Thoracic aorta (tissue), 2 donors: ENCODE data around the gene INPP4B. TPM values are rescaled to one million over a fixed set of nuclear protein-coding genes. Genes with fewer than 3 reads are reported as not detected.

Source experiments
- ATAC-seq: fragments of 150-250 bp; one replicate; pipeline ENCODE4 v1.8.0; 2017; ENCODE audit warnings: low read depth; ENCODE audit not compliant: insufficient number of reproducible peaks, low FRiP score
- DNase-seq: peaks from one replicate; pipeline ENCODE4 v3.0.0-alpha.2; 2020; ENCODE audit warnings: low spot score
- H3K27ac ChIP-seq, 2 donors: fragments of 200-600 bp; sonication (generic); 1 replicate in 1 of 2; 2 replicates in 1 of 2; pipeline ENCODE4 v1.5.1; 2016; ENCODE audit warnings: mild to moderate bottlenecking in 2 of 2, moderate library complexity in 2 of 2
- H3K27me3 ChIP-seq: fragments of 200-600 bp; sonication (generic); replicated peaks from 2 replicates; pipeline ENCODE4 v1.6.0; 2016; ENCODE audit warnings: mild to moderate bottlenecking; ENCODE audit not compliant: insufficient read depth
- H3K36me3 ChIP-seq: fragments of 200-600 bp; sonication (generic); one replicate; pipeline ENCODE4 v1.5.1; 2016
- H3K4me1 ChIP-seq, 2 donors: fragments of 200-600 bp; sonication (generic); 1 replicate in 1 of 2; 2 replicates in 1 of 2; pipeline versions ENCODE4 v1.5.1 to v1.6.0; 2016; ENCODE audit warnings: low read depth in 2 of 2, mild to moderate bottlenecking in 1 of 2; ENCODE audit not compliant: control insufficient read depth in 1 of 2
- H3K4me3 ChIP-seq: fragments of 200-600 bp; sonication (generic); 2 replicates; pipeline ENCODE4 v1.5.1; 2016; ENCODE audit warnings: mild to moderate bottlenecking
- H3K9me3 ChIP-seq: fragments of 200-600 bp; sonication (generic); 2 replicates; pipeline ENCODE4 v1.5.1; 2016
- total RNA-seq, 2 donors: library from RNA; depleted of rRNA; stranded (reverse); fragments of >200 nt; gene quantifications; one replicate each; pipeline versions ENCODE4 v1.1.0 to v1.2.3, GENCODE V29; 2016
- TF ChIP-seq, protein P1 (sequence below): fragments of 200-600 bp; sonication (generic); IDR thresholded peaks from one replicate; pipeline ENCODE4 v1.5.1; 2019; ENCODE audit warnings: antibody characterized with exemption

The INPP4B gene
- total RNA-seq, 2 donors from 2014 or later, result 21.1 to 30.4 TPM

DNA sequence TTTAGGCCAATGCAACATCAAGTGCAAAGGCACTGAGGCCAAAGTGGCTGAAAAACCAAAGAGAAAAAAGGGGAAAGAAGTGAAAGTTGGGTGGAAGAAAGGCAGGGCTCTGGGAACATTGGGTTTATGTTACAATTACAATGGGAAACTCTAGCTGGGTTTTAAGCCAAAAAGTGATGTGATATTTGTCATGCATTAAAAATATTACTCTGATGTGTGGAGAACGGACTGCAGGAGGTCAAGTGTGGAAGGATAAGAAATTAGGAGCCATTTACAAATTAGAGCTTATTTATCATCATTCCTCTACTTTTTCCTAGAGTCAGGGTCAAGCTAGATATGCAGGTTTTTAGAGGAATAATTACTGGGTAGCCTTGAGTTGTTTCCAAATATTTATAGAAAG is 516.8 kb downstream of the INPP4B start:
- Histone ChIP-seq H3K27me3 (no peaks in the 10 kb centered on the region), H3K36me3 (no peaks in the 10 kb centered on the region), H3K4me3 (no peak overlapping the region), H3K9me3 (no peaks in the 10 kb centered on the region), H3K27ac (no peak overlapping the region), H3K4me1 (peaks cover 0 to 9% of the 10 kb centered on the region in 2 donors)
- DNase-seq (no peak), ATAC-seq (no peak)
- TF ChIP-seq, protein P1, sequence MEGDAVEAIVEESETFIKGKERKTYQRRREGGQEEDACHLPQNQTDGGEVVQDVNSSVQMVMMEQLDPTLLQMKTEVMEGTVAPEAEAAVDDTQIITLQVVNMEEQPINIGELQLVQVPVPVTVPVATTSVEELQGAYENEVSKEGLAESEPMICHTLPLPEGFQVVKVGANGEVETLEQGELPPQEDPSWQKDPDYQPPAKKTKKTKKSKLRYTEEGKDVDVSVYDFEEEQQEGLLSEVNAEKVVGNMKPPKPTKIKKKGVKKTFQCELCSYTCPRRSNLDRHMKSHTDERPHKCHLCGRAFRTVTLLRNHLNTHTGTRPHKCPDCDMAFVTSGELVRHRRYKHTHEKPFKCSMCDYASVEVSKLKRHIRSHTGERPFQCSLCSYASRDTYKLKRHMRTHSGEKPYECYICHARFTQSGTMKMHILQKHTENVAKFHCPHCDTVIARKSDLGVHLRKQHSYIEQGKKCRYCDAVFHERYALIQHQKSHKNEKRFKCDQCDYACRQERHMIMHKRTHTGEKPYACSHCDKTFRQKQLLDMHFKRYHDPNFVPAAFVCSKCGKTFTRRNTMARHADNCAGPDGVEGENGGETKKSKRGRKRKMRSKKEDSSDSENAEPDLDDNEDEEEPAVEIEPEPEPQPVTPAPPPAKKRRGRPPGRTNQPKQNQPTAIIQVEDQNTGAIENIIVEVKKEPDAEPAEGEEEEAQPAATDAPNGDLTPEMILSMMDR, result no peak

DNA sequence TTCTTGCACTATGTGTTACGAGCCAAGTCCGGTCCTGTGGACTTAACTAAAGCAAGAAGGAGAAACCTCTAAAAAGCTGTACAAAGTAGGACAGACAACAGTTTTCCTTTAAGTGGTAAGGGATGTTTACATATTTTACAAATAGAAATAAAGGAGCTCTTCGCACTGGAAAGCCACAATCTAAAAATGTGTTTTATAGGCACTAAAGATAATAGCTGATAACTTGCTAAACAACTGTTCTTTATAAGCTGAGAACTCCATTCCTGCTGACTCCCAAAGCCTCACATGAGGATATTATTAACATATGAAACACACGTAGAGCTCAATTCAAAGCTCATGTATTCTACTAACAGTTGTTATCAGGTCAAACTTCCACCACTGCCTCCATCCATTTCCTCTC is 519.9 kb downstream of the INPP4B start:
- H3K4me1 ChIP-seq, result peaks cover 0 to under 1% of the 10 kb centered on the region in 2 donors
- H3K4me3 ChIP-seq, result no peak overlapping the region
- TF ChIP-seq, protein P1, result no peak
- H3K27me3 ChIP-seq, result no peaks in the 10 kb centered on the region
- H3K9me3 ChIP-seq, result no peaks in the 10 kb centered on the region
- no peak overlapping the region for H3K27ac ChIP-seq
- ATAC-seq, result no peak
- no peaks in the 10 kb centered on the region for H3K36me3 ChIP-seq
- DNase-seq, result no peak

DNA sequence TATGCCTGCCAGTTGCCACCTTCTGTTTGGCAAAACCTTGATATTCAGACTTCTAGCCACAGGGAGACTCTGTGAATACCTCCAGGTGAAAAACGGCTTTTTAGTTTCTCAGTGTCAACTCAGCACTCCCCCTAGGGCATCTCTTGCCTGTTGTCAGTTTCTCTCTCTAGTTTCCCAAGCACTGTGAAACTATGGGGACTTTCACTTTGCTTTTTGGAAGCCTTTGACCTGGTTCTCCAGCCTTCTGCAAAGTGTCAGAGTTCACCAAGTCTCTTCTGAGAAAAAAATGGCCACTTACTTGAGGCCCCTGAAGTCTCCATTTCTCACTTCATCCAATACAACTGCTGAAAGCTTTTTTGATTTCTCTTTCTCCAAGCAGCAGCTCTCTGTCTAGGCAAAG is 521.5 kb downstream of the INPP4B start:
- DNase-seq (no peak), ATAC-seq (no peak)
- H3K9me3 ChIP-seq, result no peaks in the 10 kb centered on the region
- TF ChIP-seq, protein P1, result no peak
- H3K36me3 ChIP-seq, result no peaks in the 10 kb centered on the region
- H3K27me3 ChIP-seq, result no peaks in the 10 kb centered on the region
- no peaks in the 10 kb centered on the region for H3K4me1 ChIP-seq
- no peak overlapping the region for H3K27ac ChIP-seq
- no peak overlapping the region for H3K4me3 ChIP-seq

DNA sequence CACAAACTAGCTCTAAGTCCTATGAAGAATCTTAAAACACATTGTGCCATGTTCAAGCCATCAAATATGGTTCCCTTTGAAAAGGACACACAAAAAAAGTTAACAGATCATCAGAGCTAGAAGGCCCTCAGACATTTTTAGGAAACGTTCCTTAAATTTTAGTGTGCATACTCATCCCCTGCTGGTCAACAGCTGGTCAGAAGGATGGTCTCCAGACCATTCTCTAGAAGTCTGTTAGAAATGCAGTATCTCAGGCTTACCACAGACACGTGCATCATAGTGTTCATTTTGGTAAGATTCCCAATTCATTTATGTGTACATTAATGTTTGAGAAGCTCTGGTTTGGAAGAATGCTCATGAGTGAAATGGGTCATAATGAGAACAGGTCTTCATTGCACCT is 523.1 kb downstream of the INPP4B start:
- no peak for DNase-seq
- Histone ChIP-seq H3K27me3 (no peaks in the 10 kb centered on the region), H3K9me3 (no peaks in the 10 kb centered on the region), H3K4me1 (peaks cover 0 to 3% of the 10 kb centered on the region in 2 donors), H3K4me3 (no peak overlapping the region), H3K36me3 (no peaks in the 10 kb centered on the region), H3K27ac (no peak overlapping the region)
- no peak for ATAC-seq
- TF ChIP-seq, protein P1, result no peak

DNA sequence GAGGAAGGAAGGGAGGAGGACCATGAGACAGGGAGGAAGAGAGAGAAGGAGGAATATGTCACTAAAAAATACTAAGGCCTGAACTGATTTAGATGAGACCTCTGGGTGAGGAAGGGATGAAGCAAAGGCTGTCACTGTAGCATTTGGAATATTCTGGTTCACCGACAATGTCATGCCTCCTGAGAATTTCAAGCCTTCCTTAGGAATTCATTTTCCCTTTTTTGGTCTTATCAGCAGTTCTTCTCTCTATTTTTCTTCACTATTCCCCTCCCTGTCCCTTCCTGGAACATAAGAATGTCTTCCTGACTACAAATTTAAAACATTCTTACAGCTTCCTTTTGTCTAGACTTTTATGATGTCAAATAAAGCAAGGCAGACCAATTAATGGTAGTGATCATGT is 527.8 kb downstream of the INPP4B start:
- ATAC-seq (no peak), DNase-seq (no peak)
- H3K36me3 ChIP-seq, result no peaks in the 10 kb centered on the region
- peaks cover 0 to 3% of the 10 kb centered on the region in 2 donors for H3K4me1 ChIP-seq
- no peak overlapping the region for H3K4me3 ChIP-seq
- H3K27ac ChIP-seq, result no peak overlapping the region
- H3K27me3 ChIP-seq, result no peaks in the 10 kb centered on the region
- TF ChIP-seq, protein P1, result no peak
- no peaks in the 10 kb centered on the region for H3K9me3 ChIP-seq
